ENCODE data around the gene CASZ1. TPM values are rescaled to one million over a fixed set of nuclear protein-coding genes. Genes with fewer than 3 reads are reported as not detected.

CASZ1 gene
- total and polyA plus RNA-seq, 9 donors, result 2.4 to 15.7 (median 4.0) TPM

DNA sequence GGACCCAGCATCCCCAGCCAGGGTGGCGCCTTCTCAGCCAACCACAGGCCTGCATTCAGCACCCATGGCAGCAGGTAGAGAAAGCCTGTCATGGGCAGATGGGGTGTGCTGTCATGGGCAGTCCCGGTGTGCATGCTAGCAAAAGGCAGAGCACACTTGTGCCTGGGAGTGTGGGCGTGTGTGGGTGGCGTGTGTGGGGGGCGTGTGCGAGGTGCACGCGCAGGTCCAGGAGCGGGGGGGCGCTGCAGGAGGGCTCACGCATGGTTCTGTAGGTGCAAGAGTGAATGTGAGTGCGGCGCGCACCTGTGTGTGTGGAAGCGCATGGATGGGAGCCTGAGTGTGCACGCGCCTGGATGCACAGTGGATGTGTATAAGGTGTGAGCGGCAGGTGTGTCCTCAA, 137.2 kb downstream of the CASZ1 start:
- H3K36me3 ChIP-seq, result no peaks in the 10 kb centered on the region
- no peak overlapping the region for H3K4me3 ChIP-seq
- WGBS, 3 donors, result 89 to 93% (median 90%) methylated on average over 18 of the region's 18 CpGs
- H3K27me3 ChIP-seq, result no peaks in the 10 kb centered on the region
- TF ChIP-seq POLR2A (IDR thresholded peaks at IDR 0.05) (no peak), EP300 (IDR thresholded peaks at IDR 0.05) (no peak)
- TF ChIP-seq, protein P1, sequence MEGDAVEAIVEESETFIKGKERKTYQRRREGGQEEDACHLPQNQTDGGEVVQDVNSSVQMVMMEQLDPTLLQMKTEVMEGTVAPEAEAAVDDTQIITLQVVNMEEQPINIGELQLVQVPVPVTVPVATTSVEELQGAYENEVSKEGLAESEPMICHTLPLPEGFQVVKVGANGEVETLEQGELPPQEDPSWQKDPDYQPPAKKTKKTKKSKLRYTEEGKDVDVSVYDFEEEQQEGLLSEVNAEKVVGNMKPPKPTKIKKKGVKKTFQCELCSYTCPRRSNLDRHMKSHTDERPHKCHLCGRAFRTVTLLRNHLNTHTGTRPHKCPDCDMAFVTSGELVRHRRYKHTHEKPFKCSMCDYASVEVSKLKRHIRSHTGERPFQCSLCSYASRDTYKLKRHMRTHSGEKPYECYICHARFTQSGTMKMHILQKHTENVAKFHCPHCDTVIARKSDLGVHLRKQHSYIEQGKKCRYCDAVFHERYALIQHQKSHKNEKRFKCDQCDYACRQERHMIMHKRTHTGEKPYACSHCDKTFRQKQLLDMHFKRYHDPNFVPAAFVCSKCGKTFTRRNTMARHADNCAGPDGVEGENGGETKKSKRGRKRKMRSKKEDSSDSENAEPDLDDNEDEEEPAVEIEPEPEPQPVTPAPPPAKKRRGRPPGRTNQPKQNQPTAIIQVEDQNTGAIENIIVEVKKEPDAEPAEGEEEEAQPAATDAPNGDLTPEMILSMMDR (IDR thresholded peaks at IDR 0.05), result no peak
- no peak overlapping the region for H3K27ac ChIP-seq
- H3K9me3 ChIP-seq, result no peaks in the 10 kb centered on the region
- intact Hi-C loops (cut with DNase I), result no loop called here
- peaks cover 5% of the 10 kb centered on the region for H3K4me1 ChIP-seq (ENCODE audit: insufficient read depth)
- DNase-seq, result no peak

DNA sequence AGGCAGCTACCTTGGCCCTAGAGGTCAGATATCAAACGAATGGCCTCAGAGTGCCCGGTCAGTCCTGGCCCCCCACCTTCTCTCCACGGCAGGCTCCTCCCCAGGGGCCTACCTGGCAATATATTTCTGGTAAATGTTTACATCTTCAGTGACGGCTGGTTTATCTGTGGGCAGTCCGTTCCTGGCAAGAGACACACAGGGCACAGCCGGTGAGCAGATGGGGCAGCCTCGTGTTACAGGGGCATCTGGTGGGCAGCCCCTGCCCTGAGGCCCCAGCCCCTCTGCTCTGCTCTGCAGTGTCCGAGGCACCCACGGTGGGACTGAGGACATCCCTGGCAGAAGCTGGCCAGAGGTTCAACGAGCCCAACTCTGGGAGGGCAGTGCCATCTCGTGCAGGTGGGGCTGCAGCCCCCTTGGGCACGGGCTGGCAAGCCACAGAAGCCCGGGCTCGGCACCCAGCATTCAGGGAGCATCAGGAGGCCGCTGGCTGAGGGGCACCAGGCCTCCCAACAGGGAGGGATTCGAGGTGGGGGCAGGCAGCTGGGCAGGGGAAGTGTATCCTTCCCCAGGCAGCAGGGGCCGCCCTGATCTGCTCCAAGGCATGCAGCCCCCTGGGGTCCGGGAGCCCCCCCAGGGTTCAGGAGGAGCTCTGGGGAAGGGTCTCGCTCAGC, 137.9 kb downstream of the CASZ1 start:
- H3K9me3 ChIP-seq, result no peaks in the 10 kb centered on the region
- no peak overlapping the region for H3K27ac ChIP-seq
- TF ChIP-seq POLR2A (IDR thresholded peaks at IDR 0.05), result no peak
- no peak for TF ChIP-seq EP300 (IDR thresholded peaks at IDR 0.05)
- TF ChIP-seq, protein P1 (IDR thresholded peaks at IDR 0.05), result no peak
- peaks cover 4% of the 10 kb centered on the region for H3K4me1 ChIP-seq (ENCODE audit: insufficient read depth)
- 65 to 84% (median 65%) methylated on average over 15 to 19 of the region's 19 CpGs for WGBS, 3 donors
- intact Hi-C loops (cut with DNase I), result no loop called here
- H3K36me3 ChIP-seq, result no peaks in the 10 kb centered on the region
- no peak overlapping the region for H3K4me3 ChIP-seq
- H3K27me3 ChIP-seq, result no peaks in the 10 kb centered on the region
- no peak for DNase-seq

DNA sequence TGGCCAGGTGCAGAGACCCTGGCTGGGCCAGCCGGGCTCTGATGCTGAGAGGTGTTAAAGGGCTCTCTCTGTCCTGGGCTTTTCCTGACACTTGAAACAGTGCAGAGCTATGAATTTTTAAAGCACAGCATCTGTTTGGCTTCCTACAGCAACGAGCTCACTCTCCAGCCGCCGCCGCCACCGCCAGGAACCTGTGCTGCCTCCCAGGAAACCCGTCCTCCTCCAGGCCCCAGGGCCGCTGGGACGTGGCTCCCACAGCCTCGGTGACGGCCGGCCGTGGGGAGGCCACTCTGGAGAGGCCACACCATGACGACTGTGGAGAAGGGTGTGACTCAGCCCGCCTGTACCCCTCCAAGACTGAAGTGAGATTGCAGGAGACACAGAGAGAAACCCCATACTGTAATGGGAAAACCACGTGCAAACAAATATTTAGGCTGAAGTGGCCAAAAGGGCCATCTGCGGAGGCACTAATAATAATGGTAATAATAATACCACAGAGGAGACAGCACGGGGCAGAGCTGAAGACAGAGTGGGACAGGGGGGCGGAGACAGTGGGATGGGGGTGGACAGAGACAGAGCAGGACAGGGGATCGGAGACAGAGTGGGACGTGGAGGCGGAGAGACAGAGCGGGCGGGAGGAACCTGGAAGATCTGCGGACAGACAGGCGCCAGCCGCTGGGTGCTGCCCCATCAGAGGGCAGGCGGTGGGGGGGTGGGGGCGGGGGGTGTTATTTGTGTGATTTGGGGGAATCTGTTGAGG, 139.2 kb downstream of the CASZ1 start:
- H3K4me1 ChIP-seq (ENCODE audit: insufficient read depth), result no peaks in the 10 kb centered on the region

DNA sequence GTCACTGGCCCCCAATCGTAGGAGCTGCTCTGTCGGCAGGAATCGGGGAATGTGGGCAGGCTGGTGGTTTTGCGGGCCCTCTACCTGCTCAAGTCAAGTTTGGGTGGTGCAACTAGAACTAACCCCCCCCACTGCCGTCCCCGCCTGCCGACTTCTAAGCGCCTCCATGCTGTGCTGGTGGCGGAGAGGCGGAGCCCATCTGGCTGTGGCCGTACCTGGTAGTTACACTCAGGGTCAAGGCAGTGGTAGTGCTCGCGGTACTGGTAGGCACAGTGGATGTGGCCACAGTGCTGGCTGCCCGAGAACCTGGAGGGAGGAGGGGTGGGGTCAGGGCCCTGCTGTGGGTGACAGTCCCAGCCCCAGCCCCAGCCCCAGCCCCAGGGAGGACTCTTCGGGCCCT, 140.0 kb downstream of the CASZ1 start:
- Histone ChIP-seq H3K4me1 (ENCODE audit: insufficient read depth) (no peaks in the 10 kb centered on the region), H3K4me3 (no peak overlapping the region), H3K27me3 (no peaks in the 10 kb centered on the region), H3K27ac (no peak overlapping the region), H3K9me3 (no peaks in the 10 kb centered on the region), H3K36me3 (no peaks in the 10 kb centered on the region)
- TF ChIP-seq POLR2A (IDR thresholded peaks at IDR 0.05) (no peak), EP300 (IDR thresholded peaks at IDR 0.05) (no peak)
- TF ChIP-seq, protein P1 (IDR thresholded peaks at IDR 0.05), result no peak
- 82 to 91% (median 86%) methylated on average over 15 of the region's 15 CpGs for WGBS, 3 donors
- no peak for DNase-seq
- intact Hi-C loops (cut with DNase I), result no loop called here

More for the DNA sequence above, 139.2 kb downstream of the CASZ1 start:
- H3K27ac ChIP-seq, result no peak overlapping the region
- H3K4me3 ChIP-seq, result no peak overlapping the region
- 51 to 65% (median 56%) methylated on average over 29 of the region's 29 CpGs for WGBS, 3 donors
- H3K36me3 ChIP-seq, result no peaks in the 10 kb centered on the region
- H3K9me3 ChIP-seq, result no peaks in the 10 kb centered on the region
- intact Hi-C loops (cut with DNase I), result no loop called here
- TF ChIP-seq, protein P1 (IDR thresholded peaks at IDR 0.05), result no peak
- no peak for TF ChIP-seq EP300 (IDR thresholded peaks at IDR 0.05)
- no peak for TF ChIP-seq POLR2A (IDR thresholded peaks at IDR 0.05)
- DNase-seq, result no peak
- no peaks in the 10 kb centered on the region for H3K27me3 ChIP-seq
